Glomerular endothelial cell (primary cell): ENCODE results near the gene LAMA5. TPM values are rescaled to one million over a fixed set of nuclear protein-coding genes. Genes with fewer than 3 reads are reported as not detected.
"Not testable (repeated sequence)": the region's sequence is repeated elsewhere in the genome, so short reads cannot be mapped to it uniquely, and the experiment has no call there.

Experiments used
- DNase-seq: peaks from one replicate; pipeline ENCODE4 v3.0.0-alpha.2; 2011; ENCODE audit warnings: low read depth, low spot score; ENCODE audit errors: extremely low read depth
- total RNA-seq: library from RNA; depleted of rRNA; stranded (reverse); fragments of >200 nt; gene quantifications from 2 replicates; pipeline ENCODE4 v1.2.3, GENCODE V29; 2015

LAMA5 gene
- total RNA-seq, 1 donor from 2014 or later, result 453 TPM

DNA sequence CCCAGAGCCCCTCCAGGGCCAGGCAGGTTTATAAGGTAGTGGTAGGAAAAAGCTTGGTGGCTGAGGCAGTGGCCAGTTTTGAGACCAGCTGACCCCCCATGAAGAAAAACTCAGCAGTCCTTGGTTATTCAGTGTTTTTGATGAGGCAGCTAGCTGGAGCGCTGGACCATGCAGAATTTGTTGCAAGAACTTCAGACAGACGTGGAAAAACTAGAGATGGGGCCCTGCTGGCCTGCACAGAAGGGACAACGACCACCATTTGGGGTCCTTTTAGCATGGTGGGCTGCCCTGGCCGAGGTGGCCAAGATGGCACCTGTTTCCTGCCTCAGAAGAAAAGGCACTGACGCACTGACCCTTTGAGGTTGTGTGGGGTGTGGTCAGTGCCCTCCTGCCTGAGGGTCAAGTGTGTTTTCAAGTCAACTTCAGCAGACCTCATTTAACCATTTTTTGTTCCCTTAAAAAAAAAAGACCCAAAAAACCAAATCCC, 22.5 kb upstream of the LAMA5 start:
- DNase-seq, result no peak

DNA sequence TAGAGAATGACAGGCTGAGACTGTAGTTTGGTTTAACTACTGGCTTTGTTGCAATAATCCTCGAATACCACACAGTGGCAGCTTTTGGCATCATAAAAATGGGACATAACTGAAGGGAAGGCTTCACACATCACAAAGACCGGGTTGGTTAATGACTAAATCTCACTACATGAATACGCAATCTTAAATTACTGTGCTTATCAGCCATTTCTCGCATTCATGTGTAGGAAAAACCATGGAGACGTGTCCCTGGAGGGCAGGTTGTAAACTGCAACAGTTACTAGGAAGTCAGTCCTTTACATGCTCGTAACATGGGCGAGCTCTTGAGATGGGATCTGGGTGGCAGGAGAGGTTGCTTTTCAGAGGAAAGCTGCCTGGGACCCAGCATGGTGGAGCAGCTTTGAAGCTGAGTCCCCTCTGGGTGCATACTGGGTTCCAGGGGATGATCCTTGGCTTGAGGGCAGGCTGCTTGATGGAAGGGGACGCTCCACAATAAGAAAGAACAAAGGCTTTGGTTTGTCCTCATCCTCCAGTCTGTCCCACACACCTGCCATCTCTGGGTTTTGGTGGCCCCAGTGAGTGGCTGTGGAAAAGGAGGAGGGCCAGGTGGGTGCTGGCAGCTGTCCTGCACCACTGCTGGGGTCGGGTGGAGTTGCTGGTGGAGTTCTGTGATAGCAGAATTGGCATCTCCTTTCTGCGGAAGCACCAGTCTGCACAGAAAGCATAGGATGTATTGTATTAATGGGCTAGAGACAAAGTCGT, 21.9 kb upstream of the LAMA5 start:
- no peak for DNase-seq

DNA sequence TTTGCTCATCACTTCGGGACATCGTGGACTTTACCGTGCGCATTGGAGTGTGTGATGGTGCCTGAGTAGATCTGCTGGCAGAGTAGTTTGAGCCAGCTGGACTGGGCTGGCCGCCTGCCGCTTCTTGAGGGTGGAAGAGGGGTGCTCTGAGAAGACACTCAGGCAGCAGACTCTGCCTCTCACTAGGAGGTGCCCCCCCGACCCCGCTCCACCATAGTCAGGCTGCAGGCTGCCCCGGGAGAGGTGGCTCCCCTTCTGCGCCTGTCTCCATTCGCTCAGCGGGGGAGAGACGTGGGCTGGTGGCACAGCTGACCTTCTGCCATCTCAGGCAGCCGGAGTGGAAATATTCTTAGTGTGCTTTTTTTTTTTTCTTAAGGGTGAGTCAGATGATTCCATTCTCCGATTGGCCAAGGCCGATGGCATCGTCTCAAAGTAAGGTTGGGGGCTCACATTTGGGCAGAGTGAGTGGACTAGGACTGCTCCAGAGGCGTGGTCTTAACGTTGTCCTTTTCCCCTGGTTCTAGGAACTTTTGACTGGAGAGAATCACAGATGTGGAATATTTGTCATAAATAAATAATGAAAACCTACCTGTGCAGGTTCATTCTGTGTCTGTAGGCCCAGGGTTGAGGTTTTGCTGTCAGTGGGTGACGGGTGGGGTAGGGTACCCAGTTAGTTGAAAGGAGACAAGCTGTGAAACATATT, 21.0 kb upstream of the LAMA5 start:
- DNase-seq, result no peak

DNA sequence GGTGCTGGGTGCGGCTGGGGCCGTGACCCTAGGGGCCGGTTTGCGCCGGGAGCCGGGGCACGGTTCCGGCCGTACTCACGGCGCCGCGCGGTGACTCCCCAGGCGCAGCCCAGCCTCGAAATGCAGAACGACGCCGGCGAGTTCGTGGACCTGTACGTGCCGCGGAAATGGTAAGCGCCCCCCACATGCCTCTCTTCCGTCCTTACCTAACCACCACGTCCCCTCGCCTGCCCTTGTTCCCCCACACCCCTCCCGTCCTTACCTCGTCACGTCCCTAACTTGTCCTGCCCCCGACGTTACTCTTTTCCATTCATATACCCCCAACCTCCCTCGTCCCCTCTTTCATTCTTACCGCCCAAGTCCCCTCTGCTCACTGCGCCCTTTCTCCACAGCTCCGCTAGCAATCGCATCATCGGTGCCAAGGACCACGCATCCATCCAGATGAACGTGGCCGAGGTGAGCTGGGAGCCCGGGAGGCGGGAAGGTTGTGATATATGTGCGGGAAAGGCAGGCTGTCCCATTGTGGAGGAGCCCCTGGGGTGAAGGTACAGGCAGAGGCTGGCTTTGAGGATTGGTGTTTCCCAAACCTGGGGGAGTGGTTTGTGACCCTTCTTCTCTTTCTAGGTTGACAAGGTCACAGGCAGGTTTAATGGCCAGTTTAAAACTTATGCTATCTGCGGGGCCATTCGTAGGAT, 20.3 kb upstream of the LAMA5 start:
- no peak for DNase-seq

DNA sequence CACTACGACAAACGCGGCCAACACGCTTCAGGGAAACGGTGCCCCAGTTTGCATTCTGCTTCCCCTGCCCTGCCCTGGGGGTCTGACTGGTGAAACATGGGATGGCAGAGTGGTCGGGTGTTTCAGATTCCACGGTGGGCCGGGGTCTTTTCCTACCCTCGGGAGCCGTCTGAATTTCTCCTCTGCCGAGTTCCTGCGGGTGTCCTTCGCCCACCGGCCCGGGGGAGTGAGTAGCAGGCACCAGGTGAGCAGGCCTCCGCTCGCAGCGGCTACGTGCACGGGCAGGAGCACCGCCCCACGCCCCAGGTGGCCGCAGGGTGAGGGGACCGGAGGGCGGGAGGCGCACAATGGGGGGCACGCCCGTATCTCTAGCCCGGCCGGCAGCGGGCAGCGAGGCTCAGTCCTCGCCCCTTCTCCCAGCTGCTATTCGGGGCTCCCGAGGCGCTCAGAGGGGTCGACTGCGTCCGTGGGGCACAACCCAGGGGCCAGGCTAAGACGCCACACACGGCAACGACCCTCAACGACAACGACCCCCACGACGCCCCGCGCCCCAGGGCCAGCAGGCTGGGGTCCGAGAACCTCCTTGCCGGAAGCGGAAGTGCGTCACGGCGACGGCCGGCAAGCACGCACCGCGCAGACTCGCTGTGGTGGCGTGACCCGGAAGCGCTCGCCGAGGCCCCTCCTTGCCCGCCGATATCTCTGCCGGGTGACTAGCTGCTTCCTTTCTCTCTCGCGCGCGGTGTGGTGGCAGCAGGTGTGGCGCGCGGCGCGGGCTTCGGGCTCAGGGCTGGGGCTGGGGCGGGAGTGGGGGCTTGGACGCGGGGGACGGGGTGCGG, 19.5 kb upstream of the LAMA5 start, which contains the start of gene RPS21:
Gene RPS21 (plus strand): TSS at position 721 of the 836 bp plus-strand sequence. CDS start 236 bp downstream, outside the sequence.
- DNase-seq, result no peak

DNA sequence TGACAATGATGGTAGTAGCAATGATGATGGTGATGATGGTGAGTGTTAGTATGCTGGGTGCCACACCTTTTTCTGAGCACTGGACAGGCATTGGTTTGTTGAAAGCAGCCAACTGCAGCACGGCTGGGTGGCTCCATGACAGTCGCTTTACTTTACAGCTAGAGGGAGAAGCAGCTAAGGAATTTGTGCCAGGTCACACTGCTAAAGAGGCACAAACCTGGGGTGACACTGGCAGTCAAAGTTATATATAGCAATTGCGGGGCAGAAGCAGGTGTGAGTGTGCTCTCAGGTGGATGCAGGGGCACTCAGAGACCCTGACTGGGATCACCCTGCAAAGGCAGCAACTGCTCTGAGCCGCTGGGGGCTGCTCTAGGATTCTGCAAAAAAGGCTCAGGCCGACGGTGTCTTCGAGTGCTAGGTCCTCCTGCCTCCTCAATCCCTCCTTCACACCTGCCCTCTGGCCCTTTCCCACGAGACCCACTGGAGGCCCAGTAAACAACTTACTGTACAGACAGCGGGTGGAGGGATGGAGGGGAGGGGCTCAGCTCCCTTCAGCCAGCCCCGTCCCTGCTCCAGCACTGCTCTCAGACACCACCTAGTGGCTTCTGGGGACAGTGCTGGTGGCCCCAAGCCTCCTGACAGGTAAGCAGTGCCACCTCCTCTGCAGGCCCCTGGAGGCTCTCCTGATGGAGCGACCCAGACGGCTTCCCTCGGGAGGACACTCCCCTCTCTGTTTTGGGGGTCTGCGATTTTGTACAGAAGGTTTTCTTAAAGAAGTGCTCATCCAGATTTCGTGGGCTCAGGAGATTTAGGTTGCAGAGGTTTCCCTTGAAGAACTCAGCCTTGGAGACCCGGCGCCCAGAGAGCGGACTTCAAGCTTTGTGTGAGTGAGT, 15.4 kb upstream of the LAMA5 start:
- DNase-seq, result no peak

DNA sequence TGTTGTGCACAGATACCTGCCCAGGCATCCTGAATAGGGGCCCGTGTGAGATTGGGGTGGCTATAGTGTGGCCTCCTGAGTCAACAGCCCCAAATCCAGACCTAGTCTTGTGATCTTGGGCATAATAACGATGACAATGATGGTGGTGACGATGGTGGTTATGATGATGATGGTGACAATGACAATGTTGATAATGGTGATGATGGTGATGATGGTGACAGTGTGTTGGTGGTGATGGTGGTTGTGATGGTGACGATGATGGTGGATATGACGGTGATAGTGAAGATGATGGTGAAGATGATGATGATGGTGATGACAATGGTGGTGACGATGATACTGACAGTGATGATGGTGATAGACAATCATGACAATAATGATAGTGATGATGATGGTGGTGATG, 14.7 kb upstream of the LAMA5 start:
- no peak for DNase-seq

DNA sequence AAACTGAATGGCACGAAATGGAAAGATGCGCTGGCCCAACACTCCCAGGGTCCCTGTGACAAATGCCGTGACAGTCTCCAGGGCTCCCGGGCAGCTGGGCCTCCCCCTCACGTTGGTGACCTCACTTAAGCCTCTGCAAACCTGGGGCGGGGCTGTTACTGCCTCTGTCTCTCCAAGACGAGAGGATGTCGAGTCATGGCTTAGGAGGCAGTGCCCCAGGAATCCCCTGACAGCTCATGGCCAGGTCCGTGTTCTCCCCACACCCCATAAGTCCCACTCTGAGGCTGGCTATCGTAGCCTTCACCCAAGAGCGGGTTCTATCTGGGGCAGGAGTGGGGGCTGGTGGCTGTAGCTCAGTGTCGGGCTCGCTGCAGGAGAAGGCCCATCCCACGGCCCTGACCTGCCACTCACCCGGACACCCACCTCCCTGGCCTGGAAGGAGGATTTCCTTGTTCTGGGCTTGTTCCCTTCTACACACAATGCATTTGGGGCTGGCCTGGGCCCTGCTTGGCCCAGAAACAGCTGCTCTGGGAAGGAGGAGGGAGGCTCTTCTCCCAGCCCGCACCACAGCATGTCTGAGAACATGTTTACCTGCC, 14.2 kb upstream of the LAMA5 start:
- DNase-seq, result no peak

DNA sequence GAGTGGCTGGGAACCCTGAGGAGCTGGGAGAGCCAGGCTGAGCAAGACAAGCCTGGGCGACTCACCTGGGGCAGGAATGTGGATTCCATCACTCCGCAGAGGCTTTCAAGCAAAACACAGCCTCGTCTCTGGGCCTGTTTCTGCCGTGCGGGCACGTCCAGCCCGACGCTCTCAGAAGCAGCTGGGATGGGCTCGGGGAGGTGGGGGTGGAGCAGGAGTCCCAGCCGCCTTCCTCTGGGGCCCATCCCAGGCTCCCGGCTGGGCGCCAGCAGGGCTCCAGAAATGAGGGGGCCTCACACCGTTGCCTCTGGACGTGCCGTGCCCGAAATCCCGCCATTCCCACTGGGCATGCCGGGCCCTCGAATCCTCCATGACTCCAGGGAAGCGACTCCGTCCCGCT, 11.1 kb upstream of the LAMA5 start:
- no peak for DNase-seq

DNA sequence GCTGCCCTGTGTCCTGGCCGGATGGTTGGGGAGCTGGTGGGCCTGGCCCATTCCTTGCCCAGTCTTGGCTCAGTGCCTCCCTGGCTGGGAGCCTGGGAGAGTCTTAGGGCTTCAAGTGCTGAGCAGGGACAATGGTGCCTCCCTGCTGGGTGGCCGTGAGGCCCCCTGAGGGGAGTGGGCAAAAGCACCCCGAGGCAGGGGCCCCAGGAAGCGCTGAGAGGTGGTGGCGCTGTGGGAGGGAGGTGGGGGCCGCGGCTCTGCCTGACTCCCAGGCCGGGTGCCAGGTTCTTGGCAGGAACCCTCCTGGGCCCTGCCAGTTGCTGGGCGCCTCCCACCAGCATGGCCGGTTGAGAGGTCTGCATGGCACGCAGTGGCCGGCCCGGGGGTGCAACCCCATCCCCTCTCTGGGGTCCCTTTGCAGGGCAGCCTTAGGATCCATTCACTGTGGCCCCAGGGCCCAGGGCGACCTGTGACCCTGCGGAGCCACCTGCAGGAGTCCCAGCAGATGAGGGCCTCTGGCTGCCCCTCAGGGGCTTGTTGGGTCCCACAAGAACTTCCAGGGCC, 10.6 kb upstream of the LAMA5 start:
- no peak for DNase-seq

DNA sequence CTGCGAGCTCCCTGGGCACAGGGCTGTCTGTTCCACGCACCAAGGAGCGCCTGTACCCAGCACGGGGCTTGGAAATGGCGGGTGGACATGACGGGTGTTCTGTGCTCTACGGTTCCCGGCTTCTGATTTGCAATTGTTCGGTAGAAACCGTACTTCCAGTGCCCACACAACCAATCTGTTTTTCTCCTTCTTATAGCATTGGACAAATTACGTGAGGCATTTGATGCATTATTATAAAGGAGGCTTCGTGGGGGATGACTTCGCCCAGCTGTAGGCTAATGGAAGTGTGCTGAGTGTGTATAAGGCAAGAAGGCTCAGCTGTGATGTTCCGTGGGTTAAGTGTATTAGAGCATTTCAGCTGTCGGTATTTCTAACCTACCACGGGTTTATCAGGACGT, 10.0 kb upstream of the LAMA5 start:
- DNase-seq, result no peak

DNA sequence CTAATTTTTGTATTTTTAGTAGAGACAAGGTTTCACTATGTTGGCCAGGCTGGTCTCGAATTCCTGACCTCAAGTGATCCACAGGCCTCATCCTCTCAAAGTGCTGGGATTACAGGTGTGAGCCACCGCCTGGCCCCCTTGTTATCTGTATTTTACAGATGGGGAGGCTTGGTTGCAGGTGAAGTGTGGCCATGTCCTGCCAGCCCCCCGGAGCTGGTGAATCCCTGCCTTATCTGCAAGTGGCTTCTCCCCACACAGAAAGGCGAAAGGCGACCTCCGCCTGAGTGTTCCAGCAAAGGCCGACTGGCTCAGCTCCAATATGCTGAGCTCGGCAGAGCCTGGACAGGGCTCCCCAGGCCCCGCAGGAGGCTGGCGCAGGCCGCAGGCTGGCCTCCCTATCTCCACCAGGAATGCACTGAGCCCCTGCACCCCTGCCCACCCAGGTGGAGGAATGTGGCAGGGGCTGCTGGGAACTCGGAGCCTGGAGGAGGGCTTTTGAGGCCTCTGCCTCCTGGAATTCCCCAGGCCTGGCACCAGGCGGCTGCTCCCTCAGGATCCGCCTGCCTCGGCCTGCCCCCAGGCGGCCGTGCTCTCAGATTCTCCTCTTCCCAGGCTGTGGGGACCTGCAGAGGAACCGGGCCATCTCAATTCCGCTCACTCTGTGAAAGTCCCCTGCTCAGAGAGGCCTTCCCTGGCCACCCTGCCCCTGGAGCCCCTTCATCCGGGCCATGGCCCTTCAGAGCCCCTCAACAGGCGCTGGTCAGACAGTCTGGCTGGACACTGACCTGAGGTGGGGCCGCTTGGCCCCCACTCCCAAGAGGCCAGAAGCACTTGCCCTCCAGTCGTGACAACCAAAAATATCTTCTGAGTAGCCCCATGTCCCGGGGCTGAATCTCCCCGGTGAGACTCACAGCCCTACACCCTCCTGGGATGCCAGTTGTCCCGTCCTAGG, 9.3 kb upstream of the LAMA5 start:
- DNase-seq, result no peak

DNA sequence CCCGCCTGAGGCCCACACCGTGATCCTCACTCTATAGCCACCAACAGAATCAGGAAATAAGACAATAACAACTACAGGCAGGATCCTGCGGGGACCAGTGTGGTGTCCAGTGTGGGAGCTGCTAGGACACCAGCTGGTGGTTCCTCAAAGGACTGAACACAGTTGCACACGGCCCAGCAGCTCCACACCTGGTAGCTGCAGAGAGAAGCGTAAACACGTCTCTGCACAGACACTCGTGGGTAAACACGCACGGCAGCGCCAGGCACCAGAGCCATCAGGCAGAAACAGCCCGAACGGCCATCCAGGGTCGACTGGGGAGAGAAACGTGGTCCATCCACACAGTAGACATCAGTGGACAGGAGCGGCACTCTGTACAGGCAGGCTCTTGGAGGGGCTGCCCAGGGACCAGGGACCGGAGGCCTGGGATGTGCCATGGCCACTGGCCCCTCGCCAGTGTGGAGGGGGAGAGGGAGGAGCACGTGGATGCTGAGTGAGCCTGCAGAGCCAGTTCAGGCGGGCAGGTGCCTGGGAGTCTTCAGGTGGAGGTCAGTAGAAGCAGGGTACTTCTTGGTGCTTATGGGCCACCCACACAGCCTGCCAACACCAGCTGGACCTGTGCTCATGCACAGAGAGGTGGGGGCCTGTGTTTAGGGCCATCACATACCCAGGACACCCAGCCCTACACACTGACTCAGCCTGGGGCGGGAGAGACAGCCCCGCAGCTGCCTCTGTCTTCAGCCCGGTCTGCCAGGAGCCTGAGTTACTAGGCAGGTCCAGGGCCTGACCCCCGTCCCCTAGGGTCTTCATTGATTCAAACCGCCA, 7.4 kb upstream of the LAMA5 start:
- DNase-seq, result no peak

DNA sequence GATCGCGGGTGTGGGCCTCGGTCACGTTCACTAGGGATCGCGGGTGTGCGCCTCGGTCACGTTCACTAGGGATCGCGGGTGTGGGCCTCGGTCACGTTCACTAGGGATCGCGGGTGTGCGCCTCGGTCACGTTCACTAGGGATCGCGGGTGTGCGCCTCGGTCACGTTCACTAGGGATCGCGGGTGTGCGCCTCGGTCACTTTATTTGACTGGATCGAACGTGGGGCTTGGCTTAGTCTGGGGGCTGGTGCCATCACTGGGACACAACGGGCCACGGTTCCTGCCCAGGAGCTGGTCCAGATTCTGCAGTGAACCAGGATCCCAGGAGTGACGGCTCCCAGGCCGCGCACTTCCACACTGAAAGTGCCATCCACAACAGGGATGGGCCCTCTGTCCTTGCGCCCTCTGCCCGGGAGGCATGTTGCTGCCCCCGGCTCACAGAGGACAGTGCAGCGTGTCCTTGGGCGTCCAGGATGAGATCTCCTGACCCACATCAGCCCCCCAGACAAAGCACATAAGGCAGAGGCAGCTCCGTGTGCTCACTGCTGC, 6.6 kb upstream of the LAMA5 start:
- DNase-seq, result not testable (repeated sequence)

DNA sequence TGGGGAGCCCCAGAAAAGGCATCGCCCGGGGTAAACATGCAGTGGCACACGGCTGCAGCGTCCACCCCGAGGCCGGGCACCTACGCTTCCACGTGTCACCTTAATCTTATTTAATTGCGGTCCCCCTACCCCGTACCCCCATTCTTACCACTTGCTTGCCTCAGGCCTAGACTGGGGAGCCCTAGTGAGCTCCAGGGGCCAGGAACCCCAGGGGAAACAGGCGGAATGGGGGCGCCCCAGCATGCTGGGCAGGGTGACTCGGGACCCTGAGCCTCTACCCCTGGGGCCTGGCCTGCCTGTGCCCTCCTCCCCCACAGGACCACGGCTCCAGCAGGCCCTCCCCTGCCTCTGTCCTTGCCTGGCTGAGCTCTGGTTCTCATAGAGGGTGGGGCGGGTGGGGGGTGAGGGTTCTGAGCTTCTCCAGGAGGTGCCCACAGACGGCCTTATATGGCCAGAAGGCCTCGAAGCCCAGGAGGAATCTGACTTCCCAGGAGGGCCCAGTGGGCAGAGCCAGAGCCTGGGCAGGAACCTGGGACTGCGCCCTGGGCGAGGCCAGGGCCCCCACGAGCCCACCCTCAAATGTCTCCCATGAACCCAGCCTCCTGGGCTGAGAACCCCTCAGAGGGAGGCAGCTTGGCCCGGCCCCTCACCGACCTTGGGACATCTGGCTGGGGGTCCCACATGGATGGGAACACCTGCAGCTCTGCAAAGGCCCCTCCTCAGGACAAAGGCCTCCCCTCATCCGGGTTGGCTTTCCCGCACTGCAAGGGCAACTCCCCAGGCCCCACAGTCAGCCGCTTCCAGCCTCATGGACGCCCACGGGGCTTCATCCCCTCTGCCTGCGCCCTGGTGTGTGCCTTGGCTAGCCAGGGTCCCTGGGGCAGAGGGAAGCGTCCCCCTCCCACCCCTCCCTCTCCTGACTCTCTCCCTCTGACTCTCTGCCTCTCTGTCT, 5.2 kb upstream of the LAMA5 start:
- no peak for DNase-seq
